Measurements from ENCODE around the gene SFXN3.

The SFXN3 gene

GRCh38 chr10:101043363-101043707 lies 12.3 kb downstream of the SFXN3 start:
- TF ChIP-seq GATA3 (IDR thresholded peaks at IDR 0.05; ENCODE audit: low read depth, low read length), result no peak

GRCh38 chr10:101044117-101044516 lies 13.1 kb downstream of the SFXN3 start:
- TF ChIP-seq GATA3 (IDR thresholded peaks at IDR 0.05; ENCODE audit: low read depth, low read length) (no peak), GATA2 (IDR thresholded peaks at IDR 0.05; ENCODE audit: low read depth, low read length) (no peak)

DNA sequence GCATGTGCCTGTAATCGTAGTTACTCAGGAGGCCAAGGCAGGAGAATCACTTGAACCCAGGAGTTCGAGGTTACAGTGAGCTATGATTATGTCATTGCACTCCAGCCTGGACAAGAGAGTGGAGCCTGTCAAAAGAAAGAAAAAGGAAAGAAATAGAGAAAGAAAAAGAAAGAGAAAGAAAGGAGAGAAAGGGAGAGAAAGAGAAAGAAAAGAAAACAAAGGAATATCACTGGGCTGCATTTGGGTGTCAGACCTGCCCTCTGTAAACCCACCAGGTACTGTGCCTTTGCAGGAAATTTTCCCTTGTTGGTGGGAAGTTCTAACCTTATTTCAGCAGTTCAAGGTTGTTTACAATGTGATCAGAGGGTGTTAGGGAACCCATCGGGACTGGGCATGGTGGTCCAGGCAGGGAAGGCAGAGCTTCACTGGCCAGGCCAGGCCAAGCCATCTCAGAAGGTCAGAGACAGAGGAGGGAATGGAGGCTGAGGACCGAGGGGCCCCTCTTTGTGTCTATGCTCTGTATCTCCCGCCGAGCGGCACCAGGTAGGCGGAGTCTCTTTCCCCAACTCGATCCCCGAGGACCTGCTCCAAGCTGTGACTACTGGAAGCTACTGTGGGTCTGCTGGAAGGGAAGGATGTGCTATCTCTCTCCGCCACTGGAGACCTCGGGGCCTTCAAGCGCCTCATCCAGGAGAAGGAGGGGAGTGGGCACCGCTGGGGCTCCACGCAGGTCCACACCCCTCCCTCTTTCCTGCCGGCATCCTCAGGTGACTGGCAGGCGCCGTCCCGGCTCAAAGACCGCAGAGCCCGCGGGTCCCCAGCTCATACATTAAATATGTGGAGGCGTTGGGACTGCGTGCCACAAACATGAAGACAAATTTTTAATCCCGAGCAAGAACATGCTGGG lies 15.6 kb downstream of the SFXN3 start:
- TF ChIP-seq GATA2 (IDR thresholded peaks at IDR 0.05; ENCODE audit: low read depth, low read length) (no peak), GATA3 (IDR thresholded peaks at IDR 0.05; ENCODE audit: low read depth, low read length) (no peak)

GRCh38 chr10:101047268-101047667 lies 16.2 kb downstream of the SFXN3 start:
- TF ChIP-seq GATA2 (IDR thresholded peaks at IDR 0.05; ENCODE audit: low read depth, low read length) (no peak), GATA3 (IDR thresholded peaks at IDR 0.05; ENCODE audit: low read depth, low read length) (no peak)

DNA sequence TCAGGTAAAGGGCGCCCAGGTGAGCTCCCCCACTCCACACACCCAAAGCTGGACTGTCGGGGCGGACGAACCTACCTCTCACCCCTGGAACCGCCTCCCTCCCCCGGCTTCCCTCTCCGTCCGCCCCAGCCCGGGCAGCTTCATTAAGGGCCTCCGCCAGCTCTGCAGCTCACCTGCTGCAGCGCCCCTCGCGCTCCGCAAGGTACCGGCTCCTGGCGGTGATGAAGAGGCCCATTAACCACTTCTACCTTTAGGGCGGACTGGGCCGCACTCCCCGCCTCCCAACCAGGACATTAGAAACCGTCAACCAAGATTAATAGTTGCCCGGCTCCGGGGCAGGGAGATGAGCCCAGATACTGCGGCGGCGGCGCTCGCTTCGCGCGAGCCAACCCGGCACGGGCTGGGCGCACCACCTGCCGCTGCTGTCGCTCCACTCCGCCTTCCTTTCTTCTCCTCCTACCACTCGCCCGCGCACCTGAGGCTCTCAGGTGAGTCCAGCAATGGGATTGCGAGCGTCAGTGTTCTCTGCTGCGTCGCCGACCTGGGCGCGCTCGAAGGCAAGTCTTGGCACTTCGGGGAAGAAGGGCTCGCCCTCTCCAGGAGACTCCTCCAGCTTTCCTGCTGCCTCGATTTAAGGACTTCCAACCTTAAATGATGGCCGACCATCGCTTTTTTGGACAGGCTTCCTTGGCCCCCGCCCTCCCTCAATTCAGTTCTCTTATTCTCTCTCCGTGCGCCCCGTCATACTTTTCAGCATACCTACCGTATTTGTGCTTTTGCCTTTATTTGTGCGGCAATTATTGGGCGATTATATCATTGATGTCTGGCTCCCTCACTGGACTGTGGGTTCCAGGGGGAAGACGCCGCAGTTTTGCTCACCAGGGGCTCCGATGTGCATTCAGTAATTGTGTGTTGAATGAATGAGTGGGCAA lies 17.2 kb downstream of the SFXN3 start:
- TF ChIP-seq GATA2 (IDR thresholded peaks at IDR 0.05; ENCODE audit: low read depth, low read length) (no peak), GATA3 (IDR thresholded peaks at IDR 0.05; ENCODE audit: low read depth, low read length) (no peak)

- TF ChIP-seq GATA3 (IDR thresholded peaks at IDR 0.05; ENCODE audit: low read depth, low read length) (no peak), GATA2 (IDR thresholded peaks at IDR 0.05; ENCODE audit: low read depth, low read length) (no peak)
Measured at GRCh38 chr10:101050208-101051069, 19.4 kb downstream of the SFXN3 start.

DNA sequence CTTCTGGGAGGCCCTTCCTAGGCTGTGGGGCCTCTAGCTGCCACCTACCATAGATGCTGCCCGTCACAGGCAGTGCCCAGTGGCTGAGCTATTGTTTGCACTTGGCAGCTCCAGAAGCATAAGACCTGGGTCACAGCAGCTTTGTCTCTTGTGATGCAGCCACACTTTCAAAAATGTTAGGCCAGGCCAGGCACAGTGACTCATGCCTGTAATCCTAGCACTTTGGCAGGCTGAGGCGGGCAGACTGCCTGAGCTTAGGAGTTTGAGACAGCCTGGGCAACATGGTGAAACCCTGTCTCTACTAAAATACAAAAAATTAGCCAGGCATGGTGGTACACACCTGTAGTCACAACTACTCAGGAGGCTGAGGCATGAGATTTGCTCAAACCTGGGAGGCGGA lies 21.3 kb downstream of the SFXN3 start:
- TF ChIP-seq GATA2 (IDR thresholded peaks at IDR 0.05; ENCODE audit: low read depth, low read length) (no peak), GATA3 (IDR thresholded peaks at IDR 0.05; ENCODE audit: low read depth, low read length) (no peak)

- no peak for TF ChIP-seq GATA3 (IDR thresholded peaks at IDR 0.05; ENCODE audit: low read depth, low read length)
- TF ChIP-seq GATA2 (IDR thresholded peaks at IDR 0.05; ENCODE audit: low read depth, low read length), result no peak
Measured at GRCh38 chr10:101053516-101053915, 22.5 kb downstream of the SFXN3 start.

DNA sequence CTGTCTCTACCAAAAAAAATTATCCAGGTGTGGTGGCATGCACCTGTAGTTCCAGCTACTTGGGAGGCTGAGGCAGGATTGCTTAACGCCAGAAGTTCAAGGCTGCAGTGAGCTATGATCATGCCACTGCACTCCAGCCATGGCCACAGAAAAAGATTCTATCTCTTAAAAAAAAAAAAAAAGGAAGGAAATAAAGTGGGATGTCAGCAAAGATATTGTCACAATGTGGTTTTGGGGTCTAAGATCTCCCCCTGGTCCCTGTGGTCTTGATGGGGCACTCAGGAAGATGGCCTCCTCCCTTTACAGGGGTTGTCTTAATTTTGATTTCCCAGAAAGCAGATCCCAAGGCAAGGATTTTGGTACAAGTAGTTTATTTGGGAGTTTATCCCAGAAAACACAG lies 23.3 kb downstream of the SFXN3 start:
- TF ChIP-seq GATA3 (IDR thresholded peaks at IDR 0.05; ENCODE audit: low read depth, low read length), result no peak
- no peak for TF ChIP-seq GATA2 (IDR thresholded peaks at IDR 0.05; ENCODE audit: low read depth, low read length)

GRCh38 chr10:101054876-101055275 lies 23.8 kb downstream of the SFXN3 start:
- TF ChIP-seq GATA3 (IDR thresholded peaks at IDR 0.05; ENCODE audit: low read depth, low read length) (no peak), GATA2 (IDR thresholded peaks at IDR 0.05; ENCODE audit: low read depth, low read length) (no peak)

DNA sequence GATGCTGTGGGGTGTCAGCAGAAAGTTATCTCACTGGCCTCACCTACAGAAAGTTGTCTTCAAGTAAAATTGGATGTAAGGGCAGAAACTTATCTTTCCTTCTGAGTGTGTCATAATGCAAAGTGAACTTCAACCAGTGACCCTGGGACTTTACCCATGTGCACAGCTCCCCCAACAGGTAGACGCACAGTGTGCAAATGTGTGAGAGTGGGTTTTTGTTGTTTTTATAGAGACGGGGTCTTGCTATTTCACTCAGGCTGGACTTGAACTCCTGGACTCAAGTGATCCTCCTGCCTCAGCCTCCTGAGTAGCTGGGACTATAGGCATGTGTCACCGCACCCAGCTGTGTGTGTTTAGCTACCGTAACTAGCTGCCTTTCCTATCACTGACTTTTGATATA lies 24.4 kb downstream of the SFXN3 start:
- TF ChIP-seq GATA3 (IDR thresholded peaks at IDR 0.05; ENCODE audit: low read depth, low read length), result no peak
- no peak for TF ChIP-seq GATA2 (IDR thresholded peaks at IDR 0.05; ENCODE audit: low read depth, low read length)

DNA sequence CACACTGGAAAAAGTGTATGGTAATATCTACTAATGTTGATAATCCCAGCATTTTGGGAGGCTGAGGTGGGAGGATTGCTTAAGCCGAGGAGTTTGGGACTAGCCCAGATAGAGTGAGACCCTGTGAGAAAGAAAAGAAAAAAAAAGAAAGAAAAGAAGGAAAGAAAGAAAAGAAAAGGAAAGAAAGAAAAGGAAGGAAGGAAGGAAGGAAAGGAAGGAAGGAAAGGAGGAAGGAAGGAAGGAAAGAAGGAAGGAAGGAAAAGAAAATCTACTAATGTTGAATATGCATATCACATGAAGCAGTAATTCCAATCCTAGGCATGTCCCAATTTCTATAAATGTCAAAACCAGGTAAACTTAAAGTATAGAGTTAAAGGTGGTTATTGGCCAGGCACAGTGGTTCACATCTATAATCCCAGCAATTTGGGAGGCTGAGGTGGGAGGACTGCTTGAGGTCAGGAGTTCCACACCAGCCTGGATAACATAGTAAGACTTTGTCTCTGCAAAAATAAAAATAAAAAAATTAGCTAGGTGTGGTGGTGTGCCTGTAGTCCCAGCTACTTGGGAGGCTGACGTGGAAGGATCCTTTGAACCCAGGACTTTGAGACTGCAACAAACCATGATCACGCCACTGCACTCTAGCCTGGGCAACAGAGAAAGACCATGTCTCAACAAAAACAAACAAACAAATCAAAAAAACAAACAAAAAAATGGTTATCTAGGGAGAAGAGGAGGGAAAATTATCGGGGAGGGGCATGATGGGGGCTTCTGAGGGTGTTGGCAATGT lies 25.5 kb downstream of the SFXN3 start:
- TF ChIP-seq GATA3 (IDR thresholded peaks at IDR 0.05; ENCODE audit: low read depth, low read length), result no peak
- no peak for TF ChIP-seq GATA2 (IDR thresholded peaks at IDR 0.05; ENCODE audit: low read depth, low read length)

Measured in SH-SY5Y (cell line).